Measurements from ENCODE around the gene WNT10A. TPM values are rescaled to one million over a fixed set of nuclear protein-coding genes. Genes with fewer than 3 reads are reported as not detected.

The WNT10A gene
- total and polyA plus RNA-seq, 2 of the 8 experiments (the other 6 are each of a cell fraction or from before 2014, with no cell fraction given) = 0.05 TPM; not detected in 1

- TF ChIP-seq CHD7 (IDR thresholded peaks at IDR 0.05; ENCODE audit: insufficient replicate concordance, low read length) (no peak), ZNF274 (IDR thresholded peaks at IDR 0.05; ENCODE audit: borderline replicate concordance, extremely low read depth, low read length) (no peak), EP300 (IDR thresholded peaks at IDR 0.05; ENCODE audit: borderline replicate concordance in 1 of 2, low read depth in 2 of 2, low read length in 2 of 2) (no peak)
These were observed 46.8 kb downstream of the WNT10A start (continued) for GRCh38 chr2:218927422-218927821.

Measured in H1 (cell line).